Fibroblast of lung (primary cell): Measurements from ENCODE around the gene GALNT18. TPM values are rescaled to one million over a fixed set of nuclear protein-coding genes. Genes with fewer than 3 reads are reported as not detected.
A peak's percentile ranks its signal among the peaks of the same experiment; 100 is the strongest.

Experiments
- DNase-seq, 2 donors: peaks; one replicate each; pipeline versions ENCODE4 v3.0.0 to v3.0.0-alpha.2; 2010; ENCODE audit warnings: low read depth in 2 of 2
- H2AFZ ChIP-seq: 2 replicates; pipeline ENCODE4 v1.5.1; 2012; ENCODE audit warnings: low read length, control low read depth, inconsistent platforms
- H3K27ac ChIP-seq: 2 replicates; pipeline ENCODE4 v1.5.1; 2011; ENCODE audit warnings: low read length, control low read depth; ENCODE audit not compliant: insufficient read depth
- H3K27me3 ChIP-seq: 2 replicates; pipeline ENCODE4 v1.5.1; 2011; ENCODE audit warnings: mild to moderate bottlenecking, low read length; ENCODE audit not compliant: control insufficient read depth, insufficient read depth
- H3K36me3 ChIP-seq: 2 replicates; pipeline ENCODE4 v1.5.1; 2011; ENCODE audit warnings: low read length; ENCODE audit not compliant: control insufficient read depth, insufficient read depth
- H3K4me1 ChIP-seq: 2 replicates; pipeline ENCODE4 v1.5.1; 2011; ENCODE audit warnings: low read length; ENCODE audit not compliant: control insufficient read depth, insufficient read depth; ENCODE audit errors: extremely low read depth
- H3K4me2 ChIP-seq: 2 replicates; pipeline ENCODE4 v1.5.1; 2011; ENCODE audit warnings: low read length, control low read depth; ENCODE audit not compliant: insufficient read depth; ENCODE audit errors: extremely low read depth
- H3K4me3 ChIP-seq, 4 experiments: fragments of 200-600 bp in 1 of 4; sonication (generic) in 1 of 4; replicated peaks in 1 of 4; 2 replicates each; pipeline ENCODE4 v1.5.1; 2011 to 2016; ENCODE audit warnings: low read length in 4 of 4, low read depth in 3 of 4, mild to moderate bottlenecking in 3 of 4, control low read depth in 2 of 4, inconsistent platforms in 1 of 4, mixed read lengths in 1 of 4; ENCODE audit not compliant: insufficient read depth in 1 of 4; ENCODE audit errors: control extremely low read depth in 1 of 4
- H3K79me2 ChIP-seq: 2 replicates; pipeline ENCODE4 v1.5.1; 2012; ENCODE audit warnings: mild to moderate bottlenecking, low read length, inconsistent platforms; ENCODE audit not compliant: control insufficient read depth, insufficient read depth
- H3K9ac ChIP-seq: 2 replicates; pipeline ENCODE4 v1.5.1; 2011; ENCODE audit warnings: mild to moderate bottlenecking, low read length, control low read depth; ENCODE audit not compliant: insufficient read depth
- H3K9me3 ChIP-seq: 2 replicates; pipeline ENCODE4 v1.5.1; 2012; ENCODE audit warnings: low read depth, low read length; ENCODE audit not compliant: control insufficient read depth, insufficient read depth
- H4K20me1 ChIP-seq: 2 replicates; pipeline ENCODE4 v1.5.1; 2011; ENCODE audit warnings: low read length; ENCODE audit not compliant: control insufficient read depth, insufficient read depth; ENCODE audit errors: extremely low read depth
- CTCF ChIP-seq, 2 donors: IDR thresholded peaks in 1 of 2; conservative IDR thresholded peaks in 1 of 2; 1 replicate in 1 of 2; 2 replicates in 1 of 2; pipeline ENCODE4 v1.5.1; 2011 to 2012; ENCODE audit warnings: low read length in 2 of 2, control low read depth in 1 of 2, inconsistent platforms in 1 of 2, low read depth in 1 of 2, mild to moderate bottlenecking in 1 of 2
- EZH2 ChIP-seq: IDR thresholded peaks from 2 replicates; pipeline ENCODE4 v1.5.1; 2012; ENCODE audit warnings: low read length, control low read depth, mild to moderate bottlenecking; ENCODE audit errors: missing control alignments
- polyA plus RNA-seq, 2 donors: library from polyadenylated mRNA; depleted of rRNA in 1 of 2; stranded (reverse) in 1 of 2; unstranded in 1 of 2; fragments of >200 nt; gene quantifications; 2 replicates each; pipeline ENCODE4 v1.2.1, GENCODE V29; 2011 to 2012; ENCODE audit warnings: missing spikeins in 1 of 2
- total RNA-seq: library from RNA; depleted of rRNA; stranded (reverse); fragments of >200 nt; gene quantifications from 2 replicates; pipeline ENCODE4 v1.2.1, GENCODE V29; 2014

GALNT18 gene
- total and polyA plus RNA-seq, 2 donors (not counting 1 experiment from before 2014, with no cell fraction given): 0.50 to 19.3 TPM

GRCh38 chr11:11640996-11641395 is 19.2 kb upstream of the GALNT18 start:
- H3K4me1 ChIP-seq: no peaks in the 10 kb centered on the region
- H3K27me3 ChIP-seq: peaks cover 13% of the 10 kb centered on the region
- no peak for DNase-seq

GRCh38 chr11:11640152-11640551 is 18.3 kb upstream of the GALNT18 start:
- Histone ChIP-seq H3K4me2 (no peak overlapping the region), H2AFZ (no peak overlapping the region), H3K27ac (no peak overlapping the region), H3K4me1 (no peaks in the 10 kb centered on the region), H3K36me3 (no peaks in the 10 kb centered on the region), H3K4me3 (no peak overlapping the region), H3K27me3 (peaks cover 13% of the 10 kb centered on the region), H3K9me3 (no peaks in the 10 kb centered on the region), H4K20me1 (no peaks in the 10 kb centered on the region), H3K9ac (no peak overlapping the region), H3K79me2 (no peaks in the 10 kb centered on the region)
- TF ChIP-seq CTCF (conservative IDR thresholded peaks at IDR 0.05 in 1 of 2, IDR thresholded peaks at IDR 0.05 in 1 of 2; ENCODE audit: low read depth in 1 of 2, low read length in 2 of 2) (no peak), EZH2 (no peak)
- DNase-seq: peak in 1 of 2 donors; percentile 23

More at GRCh38 chr11:11640996-11641395, 19.2 kb upstream of the GALNT18 start:
- no peaks in the 10 kb centered on the region for H3K36me3 ChIP-seq
- H3K4me3 ChIP-seq: no peak overlapping the region
- no peak for TF ChIP-seq EZH2
- no peak for TF ChIP-seq CTCF (conservative IDR thresholded peaks at IDR 0.05 in 1 of 2, IDR thresholded peaks at IDR 0.05 in 1 of 2; ENCODE audit: low read depth in 1 of 2, low read length in 2 of 2)
- no peak overlapping the region for H3K27ac ChIP-seq
- no peak overlapping the region for H3K4me2 ChIP-seq
- H2AFZ ChIP-seq: no peak overlapping the region
- H3K9ac ChIP-seq: no peak overlapping the region
- H3K79me2 ChIP-seq: no peaks in the 10 kb centered on the region
- H3K9me3 ChIP-seq: no peaks in the 10 kb centered on the region
- H4K20me1 ChIP-seq: no peaks in the 10 kb centered on the region

- Histone ChIP-seq H3K4me1 (no peaks in the 10 kb centered on the region), H4K20me1 (no peaks in the 10 kb centered on the region), H3K9ac (no peak overlapping the region), H3K4me3 (no peak overlapping the region), H2AFZ (no peak overlapping the region), H3K36me3 (no peaks in the 10 kb centered on the region), H3K79me2 (no peaks in the 10 kb centered on the region), H3K27me3 (peaks cover 15% of the 10 kb centered on the region), H3K27ac (no peak overlapping the region), H3K4me2 (no peak overlapping the region), H3K9me3 (no peaks in the 10 kb centered on the region)
- no peak for DNase-seq
- TF ChIP-seq CTCF (conservative IDR thresholded peaks at IDR 0.05 in 1 of 2, IDR thresholded peaks at IDR 0.05 in 1 of 2; ENCODE audit: low read depth in 1 of 2, low read length in 2 of 2) (no peak), EZH2 (no peak)
These were observed 14.9 kb upstream of the GALNT18 start for GRCh38 chr11:11636671-11637070.
